Gastrocnemius medialis (tissue), 4 donors: Measurements from ENCODE around the gene GPAT2. TPM values are rescaled to one million over a fixed set of nuclear protein-coding genes. Genes with fewer than 3 reads are reported as not detected.
A peak's percentile ranks its signal among the peaks of the same experiment; 100 is the strongest.
"Not testable (repeated sequence)": the region's sequence is repeated elsewhere in the genome, so short reads cannot be mapped to it uniquely, and the experiment has no call there.

Source experiments
- ATAC-seq, 2 donors: fragments of 150-250 bp; one replicate each; pipeline ENCODE4 v1.9.1; 2016
- DNase-seq, 2 donors: peaks; one replicate each; pipeline ENCODE4 v3.0.0-alpha.2; 2019
- H3K27ac ChIP-seq, 4 donors: fragments of 200-600 bp; sonication (generic); 1 replicate in 1 of 4; 2 replicates in 3 of 4; pipeline ENCODE4 v1.5.1; 2016 to 2018; ENCODE audit warnings: mild to moderate bottlenecking in 2 of 4, moderate library complexity in 1 of 4
- H3K27me3 ChIP-seq, 3 donors: fragments of 200-600 bp; sonication (generic) in 2 of 3; 1 replicate in 1 of 3; 2 replicates in 2 of 3; pipeline versions ENCODE4 v1.5.1 to v1.6.0; 2016 to 2019; ENCODE audit warnings: mild to moderate bottlenecking in 1 of 3, moderate library complexity in 1 of 3
- H3K36me3 ChIP-seq, 2 donors: fragments of 200-600 bp; sonication (generic) in 1 of 2; one replicate each; pipeline ENCODE4 v1.5.1; 2017 to 2018
- H3K4me1 ChIP-seq, 2 donors: fragments of 200-600 bp; sonication (generic) in 1 of 2; one replicate each; pipeline ENCODE4 v1.5.1; 2016 to 2017; ENCODE audit warnings: mild to moderate bottlenecking in 2 of 2
- H3K4me3 ChIP-seq, 4 donors: fragments of 200-600 bp; sonication (generic) in 3 of 4; 1 replicate in 1 of 4; 2 replicates in 3 of 4; pipeline ENCODE4 v1.5.1; 2016 to 2019; ENCODE audit warnings: mild to moderate bottlenecking in 2 of 4
- H3K9me3 ChIP-seq, 3 donors: fragments of 200-600 bp; sonication (generic) in 2 of 3; 1 replicate in 1 of 3; 2 replicates in 2 of 3; pipeline ENCODE4 v1.5.1; 2016 to 2019
- in situ Hi-C, 4 donors: fragments of 200-750 bp; cut with MboI; loops; one replicate each; pipeline versions ENCODE4 v1.15.0 to v1.8.0; 2017; ENCODE audit warnings: low sequenced_read_pairs in 4 of 4
- intact Hi-C: fragments of 100-400 bp; cut with DNase I; formaldehyde crosslinking; loops from one replicate; pipeline ENCODE4 v1.15.1; 2023; ENCODE audit warnings: low total_unique reads
- total RNA-seq, 4 donors: library from RNA; depleted of rRNA; stranded (reverse); fragments of >200 nt; gene quantifications; one replicate each; pipeline versions ENCODE4 v1.1.0 to v1.2.3, GENCODE V29; 2016

GPAT2 gene
- total RNA-seq, 4 donors from 2014 or later = 1.1 to 8.2 (median 4.9) TPM

GRCh38 chr2:96055830-96056229 is 21.1 kb upstream of the GPAT2 start:
- intact Hi-C loops, H3K4me1 ChIP-seq, DNase-seq, H3K9me3 ChIP-seq, H3K4me3 ChIP-seq, H3K27ac ChIP-seq, H3K36me3 ChIP-seq, ATAC-seq, H3K27me3 ChIP-seq: not testable (repeated sequence)
- in situ Hi-C loops = loop anchor here in 1 of 4 donors (25.0 kb wide), 1 partner anchor 1631 kb away; no protein-coding TSS in a partner anchor

- intact Hi-C loops, H3K4me3 ChIP-seq, DNase-seq, H3K27ac ChIP-seq, H3K9me3 ChIP-seq, H3K36me3 ChIP-seq, H3K27me3 ChIP-seq, H3K4me1 ChIP-seq, ATAC-seq: not testable (repeated sequence)
- in situ Hi-C loops = loop anchor here in 1 of 4 donors (25.0 kb wide), 1 partner anchor 1633 kb away; no protein-coding TSS in a partner anchor
Observed at GRCh38 chr2:96054537-96054936, 19.8 kb upstream of the GPAT2 start.

- intact Hi-C loops, DNase-seq, H3K4me3 ChIP-seq, H3K27me3 ChIP-seq, H3K9me3 ChIP-seq, H3K4me1 ChIP-seq, ATAC-seq, H3K36me3 ChIP-seq, H3K27ac ChIP-seq: not testable (repeated sequence)
- in situ Hi-C loops = loop anchor here in 1 of 4 donors (25.0 kb wide), 1 partner anchor 1634 kb away; no protein-coding TSS in a partner anchor
Observed at GRCh38 chr2:96053385-96053784, 18.7 kb upstream of the GPAT2 start.

- intact Hi-C loops, H3K4me3 ChIP-seq, H3K9me3 ChIP-seq, ATAC-seq, DNase-seq, H3K27me3 ChIP-seq, H3K36me3 ChIP-seq, H3K27ac ChIP-seq, H3K4me1 ChIP-seq: not testable (repeated sequence)
- in situ Hi-C loops = loop anchor here in 1 of 4 donors (25.0 kb wide), 1 partner anchor 1635 kb away; no protein-coding TSS in a partner anchor
Observed at GRCh38 chr2:96052632-96053031, 17.9 kb upstream of the GPAT2 start.

- H3K9me3 ChIP-seq, H3K27me3 ChIP-seq, H3K27ac ChIP-seq, ATAC-seq, H3K4me1 ChIP-seq, intact Hi-C loops, H3K36me3 ChIP-seq, DNase-seq, H3K4me3 ChIP-seq: not testable (repeated sequence)
- in situ Hi-C loops = loop anchor here in 1 of 4 donors (25.0 kb wide), 1 partner anchor 1637 kb away; no protein-coding TSS in a partner anchor
Observed at GRCh38 chr2:96049917-96050262, 15.2 kb upstream of the GPAT2 start.

GRCh38 chr2:96049049-96049916 is 14.6 kb upstream of the GPAT2 start:
- H3K4me1 ChIP-seq, H3K36me3 ChIP-seq, H3K4me3 ChIP-seq, intact Hi-C loops, H3K27ac ChIP-seq, H3K9me3 ChIP-seq, H3K27me3 ChIP-seq, DNase-seq, in situ Hi-C loops: not testable (repeated sequence)
- peak; percentile 55 to 63 for ATAC-seq

GRCh38 chr2:96035554-96035953 is 838 bp upstream of the GPAT2 start:
- in situ Hi-C loops, H3K4me1 ChIP-seq, H3K9me3 ChIP-seq, ATAC-seq, intact Hi-C loops, H3K4me3 ChIP-seq, H3K27me3 ChIP-seq, H3K36me3 ChIP-seq, H3K27ac ChIP-seq, DNase-seq: not testable (repeated sequence)

GRCh38 chr2:96033997-96034396 is 719 bp downstream of the GPAT2 start:
- ATAC-seq = peak in 1 of 2 donors; percentile 12
- H3K9me3 ChIP-seq, in situ Hi-C loops, H3K36me3 ChIP-seq, H3K27ac ChIP-seq, intact Hi-C loops, H3K27me3 ChIP-seq, DNase-seq, H3K4me3 ChIP-seq, H3K4me1 ChIP-seq: not testable (repeated sequence)

- in situ Hi-C loops = loop anchor here in 1 of 4 donors (10.0 kb wide), 1 partner anchor 147 kb away; no protein-coding TSS in a partner anchor
- peak in 1 of 2 donors; percentile 29 for ATAC-seq
- H3K27ac ChIP-seq = not testable (repeated sequence)
Observed at GRCh38 chr2:96027725-96028325, 6.9 kb downstream of the GPAT2 start.

GRCh38 chr2:96025755-96026154 is 9.0 kb downstream of the GPAT2 start:
- intact Hi-C loops = loop anchor here (10.0 kb wide), 3 partner anchors 149 to 479 kb away; partner anchors contain the start of genes CIAO1, NEURL3 and TMEM127
- H3K36me3 ChIP-seq, H3K4me1 ChIP-seq, ATAC-seq, DNase-seq, H3K27ac ChIP-seq, H3K9me3 ChIP-seq, H3K27me3 ChIP-seq: not testable (repeated sequence)
- peak overlapping the region in 1 of 4 donors; percentile 28 for H3K4me3 ChIP-seq
- in situ Hi-C loops = loop anchor here in 1 of 4 donors (10.0 kb wide), 1 partner anchor 149 kb away; no protein-coding TSS in a partner anchor

More at GRCh38 chr2:96027725-96028325, 6.9 kb downstream of the GPAT2 start:
- H3K36me3 ChIP-seq, H3K4me3 ChIP-seq, DNase-seq, H3K9me3 ChIP-seq, H3K27me3 ChIP-seq, H3K4me1 ChIP-seq: not testable (repeated sequence)
- intact Hi-C loops = loop anchor here (10.0 kb wide), 3 partner anchors 147 to 477 kb away; partner anchors contain the start of genes CIAO1, NEURL3 and TMEM127
